HCT116 (cell line): ENCODE data around the gene TYMS. TPM values are rescaled to one million over a fixed set of nuclear protein-coding genes. Genes with fewer than 3 reads are reported as not detected.

Source experiments
- ATAC-seq: fragments of 200-7000 bp; cut with Tn5 transposase; 2 replicates; pipeline ENCODE4 v1.9.1; 2020; ENCODE audit warnings: mild to moderate bottlenecking, moderate library complexity
- BruUV-seq: library from RNA; stranded (reverse); fragments of 400-500 nt; replicated peaks from 2 replicates; lab custom pipeline; 2021; lab: Mats Ljungman, UMichigan
- CTCF ChIA-PET: fragments of 300-600 bp; sonication (Branson Sonifier 250); formaldehyde crosslinking; loops from one replicate; lab custom pipeline; 2021; ENCODE audit warnings: antibody characterized with exemption; lab: Charles Lee
- POLR2A ChIA-PET: fragments of 300-600, 350-600 bp; sonication (Branson Sonifier 250); formaldehyde crosslinking; loops from one replicate; lab custom pipeline; 2021; ENCODE audit warnings: antibody characterized with exemption; lab: Charles Lee
- RAD21 ChIA-PET, 2 experiments: fragments of 300-600 bp; sonication (Branson Sonifier 250); formaldehyde crosslinking; loops; one replicate each; lab custom pipeline; 2023; ENCODE audit warnings: low total read pairs in 2 of 2; ENCODE audit not compliant: uncharacterized antibody in 2 of 2, unreplicated experiment in 2 of 2, low non-redundant PET in 1 of 2; lab: Charles Lee
- DNase-seq: peaks from one replicate; pipeline ENCODE4 v3.0.0-alpha.2; 2010; ENCODE audit warnings: low read depth, low spot score
- H2AFZ ChIP-seq: fragments of 200-600 bp; shearing (Covaris generic), sonication (generic); 2 replicates; pipeline ENCODE4 v1.6.1; 2017; ENCODE audit warnings: low read depth, mixed run types, mixed read lengths, antibody characterized with exemption, low read length; ENCODE audit not compliant: poor library complexity, severe bottlenecking
- H3K27ac ChIP-seq: 2 replicates; pipeline ENCODE4 v1.5.1; 2012; ENCODE audit warnings: low read depth, low read length
- H3K27me3 ChIP-seq: fragments of 200-600 bp; sonication (generic); 2 replicates; pipeline ENCODE4 v1.6.1; 2016; ENCODE audit warnings: mixed run types, low read length, mixed read lengths; ENCODE audit not compliant: insufficient read depth
- H3K36me3 ChIP-seq, 2 experiments: fragments of 200-500 bp in 1 of 2; fragments of 200-600 bp in 1 of 2; sonication (Bioruptor generic) in 1 of 2; sonication (generic) in 1 of 2; 2 replicates each; pipeline versions ENCODE4 v1.5.1 to v1.6.1; 2014 to 2016; ENCODE audit warnings: low read length in 2 of 2, inconsistent platforms in 1 of 2, mixed read lengths in 1 of 2, mixed run types in 1 of 2; ENCODE audit not compliant: insufficient read depth in 2 of 2, control insufficient read depth in 1 of 2
- H3K4me1 ChIP-seq, 2 experiments: fragments of 200-600 bp in 1 of 2; sonication (generic) in 1 of 2; 2 replicates each; pipeline versions ENCODE4 v1.5.1 to v1.6.1; 2012 to 2017; ENCODE audit warnings: low read length in 2 of 2, inconsistent platforms in 1 of 2, mild to moderate bottlenecking in 1 of 2, mixed read lengths in 1 of 2, mixed run types in 1 of 2, moderate library complexity in 1 of 2; ENCODE audit not compliant: insufficient read depth in 2 of 2, control insufficient read depth in 1 of 2
- H3K4me2 ChIP-seq: fragments of 200-600 bp; sonication (generic); 2 replicates; pipeline ENCODE4 v1.6.1; 2017; ENCODE audit warnings: mixed run types, low read length, mixed read lengths
- H3K4me3 ChIP-seq, 2 experiments: fragments of 200-600 bp in 1 of 2; sonication (generic) in 1 of 2; replicated peaks in 1 of 2; 2 replicates each; pipeline ENCODE4 v1.5.1; 2011 to 2016; ENCODE audit warnings: low read length in 2 of 2, control low read depth in 1 of 2, low read depth in 1 of 2, mild to moderate bottlenecking in 1 of 2, mixed read lengths in 1 of 2, mixed run types in 1 of 2
- H3K79me2 ChIP-seq: fragments of 200-600 bp; sonication (generic); 2 replicates; pipeline ENCODE4 v1.6.1; 2017; ENCODE audit warnings: mild to moderate bottlenecking, mixed run types, low read length, moderate library complexity, mixed read lengths; ENCODE audit not compliant: insufficient read depth
- H3K9ac ChIP-seq: fragments of 200-600 bp; sonication (generic); 2 replicates; pipeline ENCODE4 v1.6.1; 2016; ENCODE audit warnings: low read length, mixed read lengths
- H3K9me2 ChIP-seq: fragments of 200-600 bp; sonication (generic), shearing (Covaris generic); 2 replicates; pipeline ENCODE4 v1.6.1; 2017; ENCODE audit warnings: mixed run types, mild to moderate bottlenecking, moderate library complexity; ENCODE audit not compliant: insufficient read depth
- H3K9me3 ChIP-seq, 2 experiments: fragments of 200-500 bp in 1 of 2; fragments of 200-600 bp in 1 of 2; sonication (Bioruptor generic) in 1 of 2; sonication (generic) in 1 of 2; 2 replicates each; pipeline ENCODE4 v1.6.1; 2014 to 2017; ENCODE audit warnings: low read length in 2 of 2, mixed read lengths in 2 of 2, inconsistent platforms in 1 of 2, low read depth in 1 of 2, mild to moderate bottlenecking in 1 of 2, mixed run types in 1 of 2, moderate library complexity in 1 of 2; ENCODE audit not compliant: control insufficient read depth in 1 of 2, insufficient read depth in 1 of 2
- H4K20me1 ChIP-seq: fragments of 200-600 bp; sonication (generic), shearing (Covaris generic); 2 replicates; pipeline ENCODE4 v1.6.1; 2017; ENCODE audit warnings: mixed run types, mild to moderate bottlenecking, moderate library complexity; ENCODE audit not compliant: insufficient read depth
- CBX3 ChIP-seq: IDR thresholded peaks from 2 replicates; pipeline ENCODE4 v1.6.1; 2012; ENCODE audit warnings: low read depth
- CEBPB ChIP-seq: IDR thresholded peaks from 2 replicates; pipeline ENCODE4 v1.6.1; 2012; ENCODE audit warnings: low read depth
- EGR1 ChIP-seq: IDR thresholded peaks from 2 replicates; pipeline ENCODE4 v1.6.1; 2012; ENCODE audit warnings: low read depth
- ELF1 ChIP-seq: IDR thresholded peaks from 2 replicates; pipeline ENCODE4 v1.6.1; 2012; ENCODE audit warnings: low read depth, borderline replicate concordance
- EZH2phosphoT487 ChIP-seq: fragments of 200-600 bp; IDR thresholded peaks from 2 replicates; pipeline ENCODE4 v1.6.1; 2018; ENCODE audit warnings: antibody characterized with exemption, borderline replicate concordance
- FOSL1 ChIP-seq: IDR thresholded peaks from 2 replicates; pipeline ENCODE4 v1.6.1; 2012; ENCODE audit warnings: low read depth
- JUND ChIP-seq: IDR thresholded peaks from 2 replicates; pipeline ENCODE4 v1.6.1; 2012
- MAX ChIP-seq: IDR thresholded peaks from 2 replicates; pipeline ENCODE4 v1.6.1; 2012
- POLR2A ChIP-seq: IDR thresholded peaks from 2 replicates; pipeline ENCODE4 v1.7.0; 2011; ENCODE audit warnings: borderline replicate concordance; ENCODE audit not compliant: insufficient read depth, insufficient read length; ENCODE audit errors: extremely low read depth
- POLR2AphosphoS5 ChIP-seq: IDR thresholded peaks from 2 replicates; pipeline ENCODE4 v1.6.1; 2011; ENCODE audit warnings: mild to moderate bottlenecking, low read depth, low read length, moderate library complexity
- RAD21 ChIP-seq: IDR thresholded peaks from 2 replicates; pipeline ENCODE4 v1.6.1; 2012; ENCODE audit warnings: low read depth, mild to moderate bottlenecking
- SIN3A ChIP-seq: IDR thresholded peaks from 2 replicates; pipeline ENCODE4 v1.6.1; 2012; ENCODE audit warnings: low read depth
- SP1 ChIP-seq: IDR thresholded peaks from 2 replicates; pipeline ENCODE4 v1.6.1; 2012; ENCODE audit warnings: low read depth
- SRF ChIP-seq: IDR thresholded peaks from 2 replicates; pipeline ENCODE4 v1.6.1; 2012; ENCODE audit warnings: low read depth
- TCF7L2 ChIP-seq: IDR thresholded peaks from 2 replicates; pipeline ENCODE4 v1.7.0; 2011; ENCODE audit warnings: borderline replicate concordance, inconsistent platforms; ENCODE audit not compliant: insufficient read depth, insufficient read length; ENCODE audit errors: extremely low read depth
- YY1 ChIP-seq: IDR thresholded peaks from 2 replicates; pipeline ENCODE4 v1.6.1; 2011; ENCODE audit warnings: low read length, low read depth, moderate library complexity, mild to moderate bottlenecking; ENCODE audit not compliant: insufficient replicate concordance; ENCODE audit errors: extremely low read depth
- ZFX ChIP-seq: fragments of 450-650 bp; IDR thresholded peaks from 2 replicates; pipeline ENCODE4 v1.6.1; 2017
- intact Hi-C: fragments of 100-400 bp; cut with micrococcal nuclease; formaldehyde crosslinking; loops from 2 replicates; pipeline ENCODE4 v1.10.0; 2022
- total RNA-seq: library from RNA; stranded (reverse); gene quantifications from one replicate; pipeline ENCODE4 v1.2.1, GENCODE V29; 2021; ENCODE audit not compliant: unreplicated experiment
- TF ChIP-seq, protein P1 (sequence below), 3 experiments: fragments of 200-600 bp in 1 of 3; sonication (generic) in 1 of 3; IDR thresholded peaks in 2 of 3; conservative IDR thresholded peaks in 1 of 3; 2 replicates each; pipeline ENCODE4 v1.5.1; 2012 to 2017; ENCODE audit warnings: low read depth in 2 of 3, low read length in 2 of 3, antibody characterized with exemption in 1 of 3, borderline replicate concordance in 1 of 3, control low read depth in 1 of 3, mild to moderate bottlenecking in 1 of 3, mixed read lengths in 1 of 3, mixed run types in 1 of 3, moderate library complexity in 1 of 3; ENCODE audit not compliant: insufficient read depth in 1 of 3
- TF ChIP-seq, protein P2 (sequence below): IDR thresholded peaks from 2 replicates; pipeline ENCODE4 v1.6.1; 2011; ENCODE audit warnings: mild to moderate bottlenecking, low read length, moderate library complexity; ENCODE audit not compliant: insufficient replicate concordance; ENCODE audit errors: extremely low read depth

Gene TYMS
- total RNA-seq, 1 experiment from 2014 or later, result 245 TPM

DNA sequence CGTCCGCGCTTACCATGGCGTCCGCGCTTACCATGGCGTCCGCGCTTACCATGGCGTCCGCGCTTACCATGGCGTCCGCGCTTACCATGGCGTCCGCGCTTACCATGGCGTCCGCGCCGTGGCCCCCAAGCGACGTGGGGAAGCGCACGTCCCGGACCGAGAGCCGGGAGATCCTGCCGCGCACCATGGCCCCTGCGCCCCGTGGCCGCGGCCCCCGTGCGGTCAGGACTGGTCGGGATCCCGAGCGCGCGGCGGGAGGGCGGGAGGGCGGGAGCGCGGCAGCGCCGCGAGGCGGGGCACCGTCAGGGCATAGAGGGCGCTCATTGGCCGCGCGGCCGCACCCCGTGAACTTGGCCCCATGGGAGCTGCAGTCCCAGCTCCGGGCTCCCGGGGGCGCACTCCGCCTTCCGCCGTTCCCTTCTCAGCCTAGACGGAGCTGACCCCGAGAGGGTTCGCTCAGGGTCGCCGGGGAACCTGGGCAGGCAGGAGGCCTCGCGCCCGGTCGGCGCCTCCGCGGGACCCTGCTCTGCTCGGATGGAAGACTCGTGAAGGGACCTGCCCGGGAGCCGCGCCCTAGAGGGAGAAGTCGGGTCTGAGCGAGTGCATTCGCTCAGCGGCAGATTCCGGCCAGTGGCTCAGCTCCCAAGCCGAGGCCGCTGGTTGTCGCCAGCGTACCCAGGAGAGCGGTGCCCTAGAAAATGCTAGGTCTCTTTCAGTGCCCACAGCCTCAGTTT is 55.1 kb downstream of the TYMS start, which contains the start of gene ENOSF1:
Gene ENOSF1, minus strand, starts transcription at position 230 of the 734 bp plus-strand sequence. Its CDS starts 43 bp downstream, at position 187.
- peaks cover 2 to 5% of the 10 kb centered on the region in 2 experiments; a peak in 1 of 4 replicates for H3K36me3 ChIP-seq
- no peaks in the 10 kb centered on the region for H3K9me3 ChIP-seq
- no peaks in the 10 kb centered on the region for H3K27me3 ChIP-seq
- no peaks in the 10 kb centered on the region for H3K9me2 ChIP-seq
- peak; percentile 54 for DNase-seq
- H2AFZ ChIP-seq, result peak within 1 kb of the TSS; percentile 64
- H3K4me2 ChIP-seq, result peak within 1 kb of the TSS; percentile 99
- no TSS peak for BruUV-seq
- H3K4me1 ChIP-seq, result peaks cover 2 to 12% of the 10 kb centered on the region in 2 experiments; a peak in 3 of 4 replicates
- H3K79me2 ChIP-seq, result peaks cover 45% of the 10 kb centered on the region
- peak within 1 kb of the TSS; percentile 70 for H3K27ac ChIP-seq
- H3K4me3 ChIP-seq, result peak within 1 kb of the TSS; percentile 65 to 82
- POLR2A ChIA-PET, result interaction anchor here (1.0 kb wide), 1 partner anchor 127 kb away, joined by 4 read pairs; no protein-coding TSS in a partner anchor
- CTCF ChIA-PET, result interaction anchor here (0.7 to 1.5 kb wide), 7 partner anchors 8 to 129 kb away, joined by 3 to 19 read pairs (median 4); no protein-coding TSS in a partner anchor
- intact Hi-C loops, result loop anchor here (5.0 kb wide), 1 partner anchor 55 kb away; the partner anchor contains the start of gene TYMS
- ATAC-seq, result peak; percentile 98
- peak within 1 kb of the TSS; percentile 95 for H3K9ac ChIP-seq
- RAD21 ChIA-PET, result interaction anchor here in 1 of 2 experiments (1.0 kb wide), 1 partner anchor 127 kb away, joined by 5 read pairs; no protein-coding TSS in a partner anchor
- H4K20me1 ChIP-seq, result no peaks in the 10 kb centered on the region
- TF ChIP-seq POLR2A (peak; percentile 58), YY1 (peak; percentile 64), CEBPB (no peak), FOSL1 (no peak), POLR2AphosphoS5 (peak; percentile 84), SP1 (no peak), MAX (peak; percentile 78), CBX3 (0 out of 2 replicates have a peak, but pooled peaks have one; percentile 51), ZFX (no peak), SRF (no peak), ELF1 (no peak), TCF7L2 (no peak), SIN3A (no peak), RAD21 (peak; percentile 49; the same call in 1 of the 2 replicates), EGR1 (no peak), JUND (0 out of 2 replicates have a peak, but pooled peaks have one; percentile 10), EZH2phosphoT487 (no peak)
- TF ChIP-seq, protein P1, sequence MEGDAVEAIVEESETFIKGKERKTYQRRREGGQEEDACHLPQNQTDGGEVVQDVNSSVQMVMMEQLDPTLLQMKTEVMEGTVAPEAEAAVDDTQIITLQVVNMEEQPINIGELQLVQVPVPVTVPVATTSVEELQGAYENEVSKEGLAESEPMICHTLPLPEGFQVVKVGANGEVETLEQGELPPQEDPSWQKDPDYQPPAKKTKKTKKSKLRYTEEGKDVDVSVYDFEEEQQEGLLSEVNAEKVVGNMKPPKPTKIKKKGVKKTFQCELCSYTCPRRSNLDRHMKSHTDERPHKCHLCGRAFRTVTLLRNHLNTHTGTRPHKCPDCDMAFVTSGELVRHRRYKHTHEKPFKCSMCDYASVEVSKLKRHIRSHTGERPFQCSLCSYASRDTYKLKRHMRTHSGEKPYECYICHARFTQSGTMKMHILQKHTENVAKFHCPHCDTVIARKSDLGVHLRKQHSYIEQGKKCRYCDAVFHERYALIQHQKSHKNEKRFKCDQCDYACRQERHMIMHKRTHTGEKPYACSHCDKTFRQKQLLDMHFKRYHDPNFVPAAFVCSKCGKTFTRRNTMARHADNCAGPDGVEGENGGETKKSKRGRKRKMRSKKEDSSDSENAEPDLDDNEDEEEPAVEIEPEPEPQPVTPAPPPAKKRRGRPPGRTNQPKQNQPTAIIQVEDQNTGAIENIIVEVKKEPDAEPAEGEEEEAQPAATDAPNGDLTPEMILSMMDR (IDR thresholded peaks at IDR 0.05 in 2 of 3, conservative IDR thresholded peaks at IDR 0.05 in 1 of 3; ENCODE audit: borderline replicate concordance in 1 of 3, insufficient read depth in 1 of 3, low read depth in 2 of 3, low read length in 2 of 3), result peak; percentile 60 to 79 (median 63); a peak in 5 of 6 replicates
- TF ChIP-seq, protein P2, sequence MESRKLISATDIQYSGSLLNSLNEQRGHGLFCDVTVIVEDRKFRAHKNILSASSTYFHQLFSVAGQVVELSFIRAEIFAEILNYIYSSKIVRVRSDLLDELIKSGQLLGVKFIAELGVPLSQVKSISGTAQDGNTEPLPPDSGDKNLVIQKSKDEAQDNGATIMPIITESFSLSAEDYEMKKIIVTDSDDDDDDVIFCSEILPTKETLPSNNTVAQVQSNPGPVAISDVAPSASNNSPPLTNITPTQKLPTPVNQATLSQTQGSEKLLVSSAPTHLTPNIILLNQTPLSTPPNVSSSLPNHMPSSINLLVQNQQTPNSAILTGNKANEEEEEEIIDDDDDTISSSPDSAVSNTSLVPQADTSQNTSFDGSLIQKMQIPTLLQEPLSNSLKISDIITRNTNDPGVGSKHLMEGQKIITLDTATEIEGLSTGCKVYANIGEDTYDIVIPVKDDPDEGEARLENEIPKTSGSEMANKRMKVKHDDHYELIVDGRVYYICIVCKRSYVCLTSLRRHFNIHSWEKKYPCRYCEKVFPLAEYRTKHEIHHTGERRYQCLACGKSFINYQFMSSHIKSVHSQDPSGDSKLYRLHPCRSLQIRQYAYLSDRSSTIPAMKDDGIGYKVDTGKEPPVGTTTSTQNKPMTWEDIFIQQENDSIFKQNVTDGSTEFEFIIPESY, result no peak
